ENCODE data around the gene EFCAB8.
"Not testable (repeated sequence)": the region's sequence is repeated elsewhere in the genome, so short reads cannot be mapped to it uniquely, and the experiment has no call there.

EFCAB8 gene

DNA sequence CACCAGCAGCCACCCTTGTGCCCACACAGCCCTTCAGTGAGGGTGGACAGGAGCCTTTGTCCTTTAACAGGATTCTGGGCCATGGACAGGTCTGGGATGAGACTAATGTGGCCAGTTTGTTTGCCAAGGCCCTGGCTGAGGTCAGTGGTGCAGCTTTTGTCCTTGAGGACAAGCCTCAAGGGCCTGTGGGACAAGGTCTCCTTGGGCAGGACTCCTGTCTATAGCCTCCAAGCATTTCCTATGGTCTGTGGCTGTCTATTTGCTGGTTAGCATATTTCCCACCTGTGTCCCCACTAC lies 101.4 kb downstream of the EFCAB8 start:
- no peak for DNase-seq

DNA sequence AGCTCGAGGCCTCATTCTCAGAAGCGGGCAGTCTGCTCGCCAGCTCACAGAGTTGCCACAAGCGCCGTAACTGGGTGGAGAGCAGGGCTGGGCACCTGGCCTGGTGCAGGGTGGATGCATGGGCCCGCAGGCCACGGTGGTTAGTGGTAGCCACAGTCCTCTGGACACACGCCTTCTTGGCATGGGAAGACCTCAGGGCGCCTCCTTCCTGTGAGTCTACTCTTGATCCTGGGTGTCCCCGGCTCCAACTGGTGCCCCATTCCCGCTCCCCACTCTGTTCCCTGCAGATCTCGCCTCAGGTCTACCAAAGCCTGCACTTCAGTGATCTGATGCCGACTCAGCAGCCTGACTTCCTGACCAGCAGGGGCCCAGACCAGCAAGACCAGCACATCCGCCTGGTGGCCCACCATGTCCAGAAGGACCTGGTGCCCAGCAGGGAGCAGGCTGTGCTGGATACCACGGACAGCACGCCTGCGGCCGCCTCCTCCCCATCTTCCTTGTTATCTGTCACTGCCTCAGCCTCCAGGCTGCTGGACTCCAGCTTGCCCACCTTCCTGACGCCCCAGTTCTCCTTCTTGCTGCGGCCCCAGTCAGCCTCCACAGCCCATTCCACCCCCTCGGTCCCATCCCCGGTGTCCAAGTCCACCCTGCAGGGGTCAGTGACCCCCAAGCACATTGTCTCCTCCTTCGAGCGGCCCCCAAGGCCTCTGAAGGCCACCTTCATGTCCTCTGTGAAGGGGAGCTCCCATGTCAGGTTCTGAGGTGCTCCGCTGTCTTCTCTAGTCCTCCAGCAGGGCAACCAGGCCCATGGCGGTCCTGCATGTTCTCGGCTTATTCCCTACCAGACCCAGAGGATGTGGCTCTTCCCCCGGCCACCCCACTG lies 102.4 kb downstream of the EFCAB8 start:
- DNase-seq = no peak

- DNase-seq = no peak
These were observed 103.3 kb downstream of the EFCAB8 start for GRCh38 chr20:32962053-32962452.

- not testable (repeated sequence) for DNase-seq
These were observed 103.9 kb downstream of the EFCAB8 start for GRCh38 chr20:32962646-32963045.

DNA sequence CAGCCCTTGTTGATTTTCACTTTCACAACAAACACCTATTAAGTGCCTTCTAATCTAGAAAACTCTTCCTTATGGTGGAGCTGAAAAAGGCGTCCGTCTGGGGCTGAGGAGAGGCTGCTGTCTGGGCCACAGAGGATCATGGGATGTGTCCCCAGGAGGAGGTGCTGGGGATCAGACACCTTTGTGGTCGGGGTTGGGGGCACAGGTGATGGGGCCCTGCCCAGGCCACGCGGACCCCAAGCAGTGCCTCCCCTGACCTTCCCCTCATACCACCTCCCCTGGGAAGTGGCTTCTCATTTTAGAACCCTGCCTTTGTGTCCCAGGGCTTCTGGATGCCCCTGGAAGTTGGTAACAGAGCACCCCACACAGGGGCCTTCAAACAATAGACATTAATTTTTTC lies 104.5 kb downstream of the EFCAB8 start:
- DNase-seq = no peak

- DNase-seq = no peak
These were observed 105.9 kb downstream of the EFCAB8 start for GRCh38 chr20:32964575-32964974.

GRCh38 chr20:32965115-32965514 lies 106.4 kb downstream of the EFCAB8 start:
- DNase-seq = no peak

GRCh38 chr20:32965581-32966373 lies 107.1 kb downstream of the EFCAB8 start:
- no peak for DNase-seq

- DNase-seq = no peak
These were observed 107.7 kb downstream of the EFCAB8 start for GRCh38 chr20:32966382-32966781.

DNA sequence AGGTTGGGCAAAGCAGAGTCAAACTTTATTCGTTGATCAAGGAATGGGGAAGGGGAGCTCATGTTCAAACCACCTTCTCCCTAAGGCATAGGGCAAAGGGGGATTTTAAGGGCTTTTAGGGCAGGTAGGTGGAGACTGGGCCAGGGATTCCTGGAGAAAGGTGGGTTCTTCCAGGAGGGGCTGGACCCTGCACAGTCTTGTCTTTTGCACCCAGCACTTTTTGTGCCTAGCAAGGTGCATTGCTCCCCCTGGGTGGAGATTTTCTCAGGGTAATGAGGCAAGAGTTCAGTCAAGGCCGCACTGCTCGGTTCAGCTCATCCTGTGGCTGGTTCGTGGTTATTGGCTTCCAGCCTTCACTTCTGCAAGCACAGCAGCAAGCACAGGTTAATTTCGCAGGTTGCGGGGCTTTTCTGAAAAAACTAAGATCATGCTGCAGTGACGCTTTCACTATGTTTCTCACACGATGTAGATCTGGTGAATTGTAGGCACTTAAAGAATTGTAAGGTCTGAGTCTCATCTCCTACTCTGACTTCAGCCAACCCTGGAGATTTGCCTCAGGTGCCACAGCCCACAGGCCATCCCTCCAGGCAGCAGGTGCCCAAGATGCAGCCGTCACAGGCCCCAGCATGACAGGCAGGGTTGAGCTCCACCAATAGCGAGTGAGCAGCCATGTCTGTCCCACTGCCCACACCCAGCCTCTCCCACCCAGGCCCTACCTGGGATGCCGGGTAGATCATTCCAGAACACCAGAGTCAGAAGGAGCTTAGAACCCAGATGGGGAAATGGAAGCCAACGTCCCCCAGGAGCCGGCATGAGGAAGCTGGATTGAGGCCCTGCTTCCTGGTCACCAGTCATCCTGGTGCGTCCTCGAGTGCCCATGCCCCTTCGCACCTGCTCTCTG lies 108.4 kb downstream of the EFCAB8 start:
- no peak for DNase-seq

DNA sequence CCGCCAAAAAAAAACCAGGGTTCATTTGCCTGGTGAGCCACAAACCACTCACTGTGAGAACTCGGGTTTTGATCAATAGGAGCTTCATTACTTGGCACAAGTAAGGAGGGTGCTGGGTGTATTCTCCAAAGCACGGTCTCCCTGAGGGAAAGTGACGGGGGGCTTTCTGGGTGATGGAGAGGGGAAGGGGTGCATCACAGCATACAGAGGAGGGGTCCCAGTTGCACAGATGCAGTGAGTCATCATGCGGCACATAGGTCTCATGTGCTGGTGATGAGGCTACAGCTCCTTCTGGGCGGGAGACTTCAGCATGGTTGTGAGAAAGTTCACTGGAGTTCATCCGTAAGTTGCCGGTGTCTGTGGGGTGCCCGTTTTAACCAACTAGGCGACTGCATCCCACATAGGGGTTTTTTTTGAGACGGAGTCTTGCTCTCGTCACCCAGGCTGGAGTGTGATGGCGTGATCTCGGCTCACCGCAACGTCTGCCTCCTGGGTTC lies 109.3 kb downstream of the EFCAB8 start:
- no peak for DNase-seq

- no peak for DNase-seq
These were observed 109.9 kb downstream of the EFCAB8 start for GRCh38 chr20:32968478-32969241.

DNA sequence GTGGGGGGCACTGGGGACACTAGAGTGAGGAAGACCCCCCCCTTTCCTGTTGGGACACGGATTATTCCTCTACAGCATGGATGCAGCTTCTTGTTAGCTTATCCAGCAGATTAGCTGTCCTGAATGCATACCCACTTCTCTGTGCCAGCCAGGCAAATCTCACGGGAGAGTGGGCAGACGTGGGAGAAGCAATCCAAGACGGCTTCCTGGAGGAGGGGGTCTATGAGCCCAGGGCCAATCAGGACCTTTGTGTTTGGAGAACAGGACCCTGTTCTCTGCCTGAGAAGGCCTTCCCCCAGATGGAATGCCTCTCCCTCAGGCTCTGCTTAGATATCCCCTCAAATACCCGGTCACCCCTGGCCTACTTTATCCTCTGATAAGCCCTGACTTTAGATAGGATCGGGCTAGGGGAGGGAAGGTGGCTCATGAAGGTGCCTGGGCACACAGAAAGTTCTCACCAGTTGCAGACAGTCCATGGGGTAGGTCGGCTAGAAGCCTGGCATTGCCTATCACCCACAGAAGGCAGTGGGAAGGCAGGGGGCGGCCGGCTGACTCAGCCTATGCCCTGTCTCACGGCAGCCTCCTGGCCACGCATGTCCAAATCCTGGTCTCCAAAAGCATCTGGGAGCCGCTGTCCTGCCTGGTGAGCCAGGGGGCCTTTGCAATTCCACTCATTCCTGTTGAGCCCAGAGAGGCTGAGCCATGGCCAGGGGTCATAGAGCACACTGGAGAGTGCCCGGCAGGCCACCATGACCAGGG lies 110.8 kb downstream of the EFCAB8 start:
- DNase-seq = no peak

DNA sequence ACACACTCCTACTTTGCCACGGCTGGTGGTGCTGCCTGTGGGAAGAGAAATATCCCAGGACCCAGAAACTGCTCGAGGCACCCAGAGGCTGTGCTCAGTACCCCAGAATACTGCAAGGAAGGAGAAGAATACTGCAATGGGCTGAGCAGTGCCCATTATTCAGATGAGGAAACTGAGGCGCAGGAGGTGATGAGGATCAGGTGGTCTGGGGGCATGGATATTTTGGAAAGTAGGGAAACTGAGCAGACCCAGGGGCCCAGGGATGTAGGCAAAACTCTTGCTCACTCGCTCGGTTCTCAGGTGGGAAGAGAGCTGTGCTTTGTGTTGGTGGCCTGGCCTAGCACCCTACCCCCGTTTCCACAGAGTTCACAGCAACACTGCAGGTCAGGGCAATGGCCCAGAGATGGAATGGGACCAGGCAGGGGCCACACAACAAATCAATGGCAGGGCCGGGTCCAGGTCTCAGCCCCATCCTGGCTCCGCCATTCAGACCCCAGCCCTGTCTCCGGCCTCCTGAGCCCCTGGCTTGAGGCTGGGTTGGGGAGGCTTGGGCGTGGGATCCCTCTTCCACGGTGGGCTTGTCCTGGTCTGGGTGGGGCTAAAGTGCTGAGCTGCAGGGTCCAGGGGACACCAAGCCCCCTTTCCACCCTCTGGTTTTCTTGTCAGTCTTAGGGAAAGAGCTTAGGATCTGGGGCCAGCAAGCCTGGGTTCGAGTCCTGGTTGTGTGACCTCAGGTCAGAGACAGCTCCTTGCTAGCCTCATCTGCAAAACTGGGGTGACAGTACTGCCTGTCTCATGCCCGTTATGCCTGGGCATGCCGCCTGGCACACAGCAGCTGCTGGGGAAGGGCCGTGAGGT lies 111.6 kb downstream of the EFCAB8 start:
- DNase-seq = no peak

- no peak for DNase-seq
These were observed 112.2 kb downstream of the EFCAB8 start for GRCh38 chr20:32970973-32971300.

GRCh38 chr20:32971703-32972161 lies 113.0 kb downstream of the EFCAB8 start:
- DNase-seq = peak; percentile 30

DNA sequence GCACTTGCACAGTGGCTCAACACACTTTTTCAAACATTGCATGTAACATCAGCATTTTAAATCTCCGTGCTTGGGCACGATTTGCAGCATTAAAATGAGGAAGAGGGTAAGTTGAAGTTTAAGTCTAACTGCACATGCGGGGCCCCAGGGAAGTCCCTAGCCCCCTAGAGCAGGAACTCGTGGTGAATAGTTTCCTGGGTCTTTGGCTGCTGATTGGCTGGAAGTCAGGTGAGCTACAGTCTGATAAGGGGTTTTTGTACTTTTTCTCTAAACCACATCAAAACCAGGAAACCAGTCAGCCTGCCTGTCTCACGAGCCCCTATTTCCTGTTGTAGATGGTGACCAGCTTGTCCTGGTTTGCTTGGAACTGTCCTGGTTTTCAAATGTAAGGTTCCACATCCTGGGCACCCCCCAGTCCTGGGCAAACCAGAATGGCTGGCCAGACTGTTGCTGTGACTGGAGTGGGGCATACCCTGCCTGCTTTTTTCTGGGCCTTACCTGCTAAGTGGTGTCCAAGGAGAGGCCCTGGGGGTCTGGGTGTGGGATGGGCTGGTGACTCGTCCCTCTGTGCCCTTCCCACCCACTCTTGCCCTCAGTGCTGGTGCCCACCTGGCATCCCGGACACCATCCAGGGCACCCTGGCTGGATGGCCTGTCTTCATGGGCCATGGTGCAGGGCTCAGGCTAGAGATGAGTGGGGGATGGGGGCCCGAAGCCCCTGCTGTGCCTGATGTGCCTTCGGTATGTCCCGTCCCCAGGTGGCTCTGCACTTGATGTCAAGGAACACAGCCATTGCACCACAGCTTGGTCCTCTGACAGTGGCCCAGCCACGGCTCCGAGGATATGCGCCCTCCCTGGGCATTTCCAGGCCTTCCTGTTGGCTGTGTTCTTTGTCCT lies 113.7 kb downstream of the EFCAB8 start:
- DNase-seq = no peak

DNA sequence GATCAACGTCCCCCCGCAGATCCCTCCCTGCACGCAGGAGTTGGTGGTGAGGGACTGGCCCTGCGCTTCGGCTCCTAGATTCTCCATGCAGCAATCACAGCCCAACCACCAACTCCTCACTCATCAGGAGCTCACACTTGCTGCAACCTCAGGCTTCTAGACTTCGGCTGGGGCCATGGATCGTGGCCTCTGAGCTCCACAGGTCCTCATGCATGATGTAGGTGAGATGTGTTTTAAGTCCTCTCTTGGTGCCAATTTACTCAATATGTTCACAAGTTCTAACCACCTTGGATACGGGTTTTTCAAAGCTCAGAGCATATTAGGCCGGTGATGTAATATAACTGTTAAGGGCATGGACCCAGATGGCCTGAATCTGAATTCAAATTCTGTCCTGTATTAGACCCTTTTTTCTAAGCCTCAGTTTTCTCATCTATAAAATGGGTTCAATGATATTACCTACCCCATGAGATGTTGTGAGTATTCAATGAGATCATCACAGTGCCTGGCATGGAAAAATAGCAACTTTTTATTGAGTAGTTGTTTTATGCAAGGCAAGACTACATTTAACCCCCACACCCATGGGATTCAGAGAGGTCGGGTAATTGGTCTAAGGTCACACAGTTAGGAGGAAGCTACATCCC lies 114.5 kb downstream of the EFCAB8 start:
- no peak for DNase-seq
